Measurements from ENCODE around the gene MRI1.

DNA sequence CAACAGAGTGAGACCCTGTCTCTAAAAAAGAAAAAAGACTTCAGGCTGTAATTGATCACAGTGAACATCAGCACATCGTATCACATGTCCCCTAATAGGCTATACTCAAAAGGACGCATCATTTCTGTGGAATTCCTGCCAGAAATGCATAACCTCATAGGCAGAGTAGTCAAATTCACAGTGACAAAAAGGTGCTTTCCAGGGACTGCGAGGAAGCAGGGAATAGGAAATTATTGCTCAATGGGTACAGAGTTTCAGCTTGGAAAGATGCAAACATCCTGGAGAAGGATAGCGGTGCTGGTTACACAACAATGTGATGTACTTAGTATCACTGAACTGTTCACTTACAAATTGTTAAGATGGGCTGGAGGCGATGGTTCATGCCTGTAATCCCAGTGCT is 41.1 kb upstream of the MRI1 start:
- TF ChIP-seq DPF2 (IDR thresholded peaks at IDR 0.05) (no peak), POLR2A (IDR thresholded peaks at IDR 0.05; ENCODE audit: low read depth, low read length) (no peak), TARDBP (IDR thresholded peaks at IDR 0.05; ENCODE audit: borderline replicate concordance) (no peak)
- TF ChIP-seq, protein P1, sequence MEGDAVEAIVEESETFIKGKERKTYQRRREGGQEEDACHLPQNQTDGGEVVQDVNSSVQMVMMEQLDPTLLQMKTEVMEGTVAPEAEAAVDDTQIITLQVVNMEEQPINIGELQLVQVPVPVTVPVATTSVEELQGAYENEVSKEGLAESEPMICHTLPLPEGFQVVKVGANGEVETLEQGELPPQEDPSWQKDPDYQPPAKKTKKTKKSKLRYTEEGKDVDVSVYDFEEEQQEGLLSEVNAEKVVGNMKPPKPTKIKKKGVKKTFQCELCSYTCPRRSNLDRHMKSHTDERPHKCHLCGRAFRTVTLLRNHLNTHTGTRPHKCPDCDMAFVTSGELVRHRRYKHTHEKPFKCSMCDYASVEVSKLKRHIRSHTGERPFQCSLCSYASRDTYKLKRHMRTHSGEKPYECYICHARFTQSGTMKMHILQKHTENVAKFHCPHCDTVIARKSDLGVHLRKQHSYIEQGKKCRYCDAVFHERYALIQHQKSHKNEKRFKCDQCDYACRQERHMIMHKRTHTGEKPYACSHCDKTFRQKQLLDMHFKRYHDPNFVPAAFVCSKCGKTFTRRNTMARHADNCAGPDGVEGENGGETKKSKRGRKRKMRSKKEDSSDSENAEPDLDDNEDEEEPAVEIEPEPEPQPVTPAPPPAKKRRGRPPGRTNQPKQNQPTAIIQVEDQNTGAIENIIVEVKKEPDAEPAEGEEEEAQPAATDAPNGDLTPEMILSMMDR (IDR thresholded peaks at IDR 0.05 in 2 of 3, conservative IDR thresholded peaks at IDR 0.05 in 1 of 3; ENCODE audit: control insufficient read depth in 2 of 3, extremely low read depth in 1 of 3, insufficient read depth in 1 of 3, low read depth in 3 of 3, low read length in 3 of 3) = no peak
